DOHH2 (cell line): ENCODE results near the gene VILL.

Experiments used
- H3F3A ChIP-seq: fragments of 200-600 bp; sonication (generic), shearing (Covaris generic); 2 replicates; pipeline ENCODE4 v1.6.0; 2016; ENCODE audit warnings: antibody characterized with exemption, mild to moderate bottlenecking; ENCODE audit not compliant: control insufficient read depth, insufficient read depth
- H3K27ac ChIP-seq: fragments of 200-600 bp; sonication (generic); 2 replicates; pipeline ENCODE4 v1.5.1; 2014; ENCODE audit warnings: low read depth, mild to moderate bottlenecking, low read length, moderate library complexity
- H3K27me3 ChIP-seq: fragments of 200-600 bp; sonication (generic); 2 replicates; pipeline ENCODE4 v1.6.1; 2014; ENCODE audit warnings: mild to moderate bottlenecking, low read length, mixed read lengths; ENCODE audit not compliant: control insufficient read depth
- H3K36me3 ChIP-seq: fragments of 200-600 bp; sonication (generic); 2 replicates; pipeline ENCODE4 v1.6.1; 2014; ENCODE audit warnings: mild to moderate bottlenecking, low read length, moderate library complexity, mixed read lengths; ENCODE audit not compliant: control insufficient read depth
- H3K4me1 ChIP-seq: fragments of 200-600 bp; sonication (generic); 2 replicates; pipeline ENCODE4 v1.6.1; 2014; ENCODE audit warnings: mild to moderate bottlenecking, low read length, mixed read lengths; ENCODE audit not compliant: control insufficient read depth
- H3K4me2 ChIP-seq: fragments of 200-600 bp; sonication (generic); 2 replicates; pipeline ENCODE4 v1.6.0; 2014; ENCODE audit warnings: mild to moderate bottlenecking, low read length, moderate library complexity
- H3K4me3 ChIP-seq: fragments of 200-600 bp; sonication (generic); 2 replicates; pipeline ENCODE4 v1.5.1; 2014; ENCODE audit warnings: mild to moderate bottlenecking, low read length, mixed read lengths
- H3K79me2 ChIP-seq: fragments of 200-600 bp; sonication (generic); 2 replicates; pipeline ENCODE4 v1.6.1; 2014; ENCODE audit warnings: mild to moderate bottlenecking, low read length, mixed read lengths; ENCODE audit not compliant: control insufficient read depth
- H3K9me2 ChIP-seq: fragments of 200-600 bp; sonication (generic); replicated peaks from 2 replicates; pipeline ENCODE4 v1.6.1; 2014; ENCODE audit warnings: mild to moderate bottlenecking, low read length, mixed read lengths; ENCODE audit not compliant: control insufficient read depth
- H3K9me3 ChIP-seq: fragments of 200-600 bp; sonication (generic); 2 replicates; pipeline ENCODE4 v1.6.1; 2014; ENCODE audit warnings: antibody characterized with exemption, low read length, mixed read lengths; ENCODE audit not compliant: control insufficient read depth, insufficient read depth
- H4K20me1 ChIP-seq: fragments of 200-600 bp; sonication (generic); 2 replicates; pipeline ENCODE4 v1.6.0; 2014; ENCODE audit warnings: low read depth, mild to moderate bottlenecking, antibody characterized with exemption, low read length, moderate library complexity; ENCODE audit not compliant: control insufficient read depth, insufficient read depth
- CTCF ChIP-seq: fragments of 200-600 bp; sonication (generic); IDR thresholded peaks from one replicate; pipeline ENCODE4 v1.5.1; 2014; ENCODE audit warnings: antibody characterized with exemption, mild to moderate bottlenecking, low read depth, low read length; ENCODE audit not compliant: poor library complexity, severe bottlenecking
- EZH2phosphoT487 ChIP-seq: fragments of 200-600 bp; sonication (generic); IDR thresholded peaks from 2 replicates; pipeline ENCODE4 v1.6.1; 2017; ENCODE audit warnings: borderline replicate concordance, mild to moderate bottlenecking, antibody characterized with exemption, low read length, moderate library complexity, mixed read lengths

The VILL gene

GRCh38 chr3:37990527-37990926 lies at the start of gene VILL:
Gene VILL, plus strand, starts transcription at chr3:37990786. Its CDS starts 2,887 bp downstream, at chr3:37993673.
- Histone ChIP-seq H3K4me1 (peaks cover 16% of the 10 kb centered on the region), H3K9me2 (no peaks in the 10 kb centered on the region), H4K20me1 (no peaks in the 10 kb centered on the region), H3K27me3 (no peaks in the 10 kb centered on the region), H3K9me3 (no peaks in the 10 kb centered on the region), H3K79me2 (peaks cover 11% of the 10 kb centered on the region), H3F3A (no peaks in the 10 kb centered on the region; the same call in 1 of the 2 replicates), H3K36me3 (no peaks in the 10 kb centered on the region; the same call in 1 of the 2 replicates), H3K27ac (no peak within 1 kb of the TSS), H3K4me2 (no peak within 1 kb of the TSS), H3K4me3 (no peak within 1 kb of the TSS)
- TF ChIP-seq CTCF: no peak
- no peak for TF ChIP-seq EZH2phosphoT487

GRCh38 chr3:37941608-37942508 lies 48.7 kb upstream of the VILL start:
- H3K9me2 ChIP-seq: no peaks in the 10 kb centered on the region
- H3K4me3 ChIP-seq: no peak overlapping the region
- TF ChIP-seq CTCF: no peak
- no peak for TF ChIP-seq EZH2phosphoT487
- no peaks in the 10 kb centered on the region for H3F3A ChIP-seq
- H4K20me1 ChIP-seq: no peaks in the 10 kb centered on the region
- H3K79me2 ChIP-seq: no peaks in the 10 kb centered on the region
- H3K4me1 ChIP-seq: no peaks in the 10 kb centered on the region
- H3K9me3 ChIP-seq: no peaks in the 10 kb centered on the region
- H3K4me2 ChIP-seq: no peak overlapping the region
- H3K27ac ChIP-seq: no peak overlapping the region
- no peaks in the 10 kb centered on the region for H3K36me3 ChIP-seq
- H3K27me3 ChIP-seq: peaks cover 4% of the 10 kb centered on the region; the same call in 1 of the 2 replicates

GRCh38 chr3:37942646-37943045 lies 47.9 kb upstream of the VILL start:
- Histone ChIP-seq H3K36me3 (no peaks in the 10 kb centered on the region), H3K4me1 (no peaks in the 10 kb centered on the region)

More at GRCh38 chr3:37942646-37943045, 47.9 kb upstream of the VILL start:
- no peak overlapping the region for H3K27ac ChIP-seq
- TF ChIP-seq CTCF (no peak), EZH2phosphoT487 (no peak)
- no peaks in the 10 kb centered on the region for H3K9me2 ChIP-seq
- H3K4me2 ChIP-seq: no peak overlapping the region
- H3K79me2 ChIP-seq: no peaks in the 10 kb centered on the region
- no peaks in the 10 kb centered on the region for H3F3A ChIP-seq
- H3K27me3 ChIP-seq: peaks cover 3% of the 10 kb centered on the region; the same call in 1 of the 2 replicates
- no peaks in the 10 kb centered on the region for H3K9me3 ChIP-seq
- H4K20me1 ChIP-seq: no peaks in the 10 kb centered on the region
- H3K4me3 ChIP-seq: no peak overlapping the region
